A673 (cell line): Measurements from ENCODE around the gene USP2.

ENCODE experiments used
- EZH2 ChIP-seq: fragments of 200-600 bp; sonication (generic); IDR thresholded peaks from 2 replicates; pipeline ENCODE4 v1.6.1; 2017; ENCODE audit warnings: borderline replicate concordance, low read depth, mild to moderate bottlenecking, mixed read lengths, antibody characterized with exemption, low read length; ENCODE audit not compliant: poor library complexity, severe bottlenecking
- TF ChIP-seq, protein P1 (sequence below): fragments of 300-800, 200-600 bp; sonication (generic); conservative IDR thresholded peaks from 2 replicates; pipeline ENCODE4 v1.5.1; 2017; ENCODE audit warnings: low read depth, mild to moderate bottlenecking, antibody characterized with exemption, low read length, moderate library complexity, mixed read lengths

GRCh38 chr11:119338965-119339588 is 42.4 kb downstream of the USP2 start:
- no peak for TF ChIP-seq EZH2
- TF ChIP-seq, protein P1, sequence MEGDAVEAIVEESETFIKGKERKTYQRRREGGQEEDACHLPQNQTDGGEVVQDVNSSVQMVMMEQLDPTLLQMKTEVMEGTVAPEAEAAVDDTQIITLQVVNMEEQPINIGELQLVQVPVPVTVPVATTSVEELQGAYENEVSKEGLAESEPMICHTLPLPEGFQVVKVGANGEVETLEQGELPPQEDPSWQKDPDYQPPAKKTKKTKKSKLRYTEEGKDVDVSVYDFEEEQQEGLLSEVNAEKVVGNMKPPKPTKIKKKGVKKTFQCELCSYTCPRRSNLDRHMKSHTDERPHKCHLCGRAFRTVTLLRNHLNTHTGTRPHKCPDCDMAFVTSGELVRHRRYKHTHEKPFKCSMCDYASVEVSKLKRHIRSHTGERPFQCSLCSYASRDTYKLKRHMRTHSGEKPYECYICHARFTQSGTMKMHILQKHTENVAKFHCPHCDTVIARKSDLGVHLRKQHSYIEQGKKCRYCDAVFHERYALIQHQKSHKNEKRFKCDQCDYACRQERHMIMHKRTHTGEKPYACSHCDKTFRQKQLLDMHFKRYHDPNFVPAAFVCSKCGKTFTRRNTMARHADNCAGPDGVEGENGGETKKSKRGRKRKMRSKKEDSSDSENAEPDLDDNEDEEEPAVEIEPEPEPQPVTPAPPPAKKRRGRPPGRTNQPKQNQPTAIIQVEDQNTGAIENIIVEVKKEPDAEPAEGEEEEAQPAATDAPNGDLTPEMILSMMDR: no peak
